ENCODE measurements around the gene IER5.
A peak's percentile ranks its signal among the peaks of the same experiment; 100 is the strongest.

IER5 gene

GRCh38 chr1:181083842-181084605 is 4.5 kb upstream of the IER5 start:
- H3K27ac ChIP-seq: no peak overlapping the region
- TF ChIP-seq CTCF (IDR thresholded peaks at IDR 0.05): peak; percentile 48 to 64
- H3K27me3 ChIP-seq: no peaks in the 10 kb centered on the region
- no peaks in the 10 kb centered on the region for H3K36me3 ChIP-seq
- peak; percentile 40 to 74 for DNase-seq
- intact Hi-C loops (cut with DNase I; ENCODE audit: low total_unique reads): no loop called here
- no peak overlapping the region for H3K4me3 ChIP-seq
- H3K4me1 ChIP-seq: peaks cover 0 to 6% (median 3%) of the 10 kb centered on the region in 4 donors
- no peaks in the 10 kb centered on the region for H3K9me3 ChIP-seq

DNA sequence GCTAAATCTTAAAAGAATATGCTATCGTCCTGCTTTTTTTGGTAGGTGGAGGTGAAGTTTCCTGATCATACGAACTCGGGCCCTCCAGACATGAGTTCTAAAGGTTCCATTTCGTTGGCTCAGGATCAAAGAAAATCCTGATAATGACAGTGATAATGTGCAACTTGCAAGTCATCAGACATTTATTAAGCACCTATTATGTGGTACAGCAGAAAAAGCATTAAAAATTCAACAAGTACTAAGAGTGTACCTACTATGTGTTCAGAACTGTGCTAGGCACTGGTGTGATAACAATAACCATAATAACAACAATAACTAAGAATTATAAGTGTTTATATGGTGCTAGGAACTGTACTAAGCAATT is 3.9 kb upstream of the IER5 start:
- no peak for TF ChIP-seq CTCF (IDR thresholded peaks at IDR 0.05)
- H3K4me1 ChIP-seq: peaks cover 0 to 6% (median 3%) of the 10 kb centered on the region in 4 donors
- H3K27me3 ChIP-seq: no peaks in the 10 kb centered on the region
- H3K9me3 ChIP-seq: no peaks in the 10 kb centered on the region
- H3K4me3 ChIP-seq: no peak overlapping the region
- DNase-seq: no peak
- intact Hi-C loops (cut with DNase I; ENCODE audit: low total_unique reads): no loop called here
- no peaks in the 10 kb centered on the region for H3K36me3 ChIP-seq
- no peak overlapping the region for H3K27ac ChIP-seq

DNA sequence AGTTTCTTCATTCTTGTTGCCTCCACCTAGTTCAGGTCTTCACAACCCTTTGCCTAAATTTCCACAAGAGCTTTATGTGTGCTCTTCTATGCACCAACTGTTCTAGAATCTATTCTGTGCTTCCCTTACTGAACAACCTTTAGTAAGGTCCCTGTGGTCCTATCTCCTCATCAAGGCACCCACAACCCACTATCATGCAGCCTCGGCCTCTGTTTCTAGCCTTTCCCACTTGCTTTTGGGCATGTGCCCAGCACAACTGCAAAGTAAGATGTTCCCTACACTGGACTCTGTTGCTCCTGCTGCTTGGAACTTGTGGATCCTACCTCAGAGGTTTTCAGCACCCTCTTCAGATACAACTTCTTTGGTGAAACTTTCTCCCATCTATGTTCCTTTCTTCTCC is 2.4 kb upstream of the IER5 start:
- Histone ChIP-seq H3K27me3 (no peaks in the 10 kb centered on the region), H3K4me3 (no peak overlapping the region), H3K4me1 (peaks cover 0 to 17% (median 7%) of the 10 kb centered on the region in 4 donors), H3K9me3 (no peaks in the 10 kb centered on the region), H3K27ac (no peak overlapping the region), H3K36me3 (no peaks in the 10 kb centered on the region)
- no peak for DNase-seq
- no peak for TF ChIP-seq CTCF (IDR thresholded peaks at IDR 0.05)
- intact Hi-C loops (cut with DNase I; ENCODE audit: low total_unique reads): loop anchor here (5.0 kb wide), 2 partner anchors 54 to 56 kb away; partner anchors contain the start of gene MR1

DNA sequence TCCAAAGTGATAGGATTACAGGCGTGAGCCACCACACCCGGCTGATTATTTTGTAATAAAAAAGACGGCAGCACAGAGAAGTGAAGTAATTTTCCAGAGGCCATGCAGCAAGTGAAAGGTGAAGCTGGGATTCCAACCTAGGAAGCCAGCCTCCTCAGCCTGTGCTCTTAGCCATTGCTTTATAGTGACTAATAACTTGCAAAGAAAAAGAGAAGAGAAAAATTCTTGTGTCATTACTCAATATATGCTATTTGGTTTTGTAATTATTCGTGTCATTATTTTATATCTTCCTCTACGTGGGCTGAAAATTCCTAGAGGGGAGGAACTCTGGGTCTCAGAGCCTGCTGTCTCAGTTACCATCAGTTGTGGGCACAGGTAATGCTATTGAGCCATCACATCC is 1.6 kb upstream of the IER5 start:
- no peaks in the 10 kb centered on the region for H3K9me3 ChIP-seq
- H3K4me3 ChIP-seq: no peak overlapping the region
- DNase-seq: no peak
- no peak for TF ChIP-seq CTCF (IDR thresholded peaks at IDR 0.05)
- H3K27me3 ChIP-seq: no peaks in the 10 kb centered on the region
- intact Hi-C loops (cut with DNase I; ENCODE audit: low total_unique reads): loop anchor here (5.0 kb wide), 2 partner anchors 55 kb away; partner anchors contain the start of gene MR1
- H3K36me3 ChIP-seq: no peaks in the 10 kb centered on the region
- peaks cover 0 to 26% (median 11%) of the 10 kb centered on the region in 4 donors for H3K4me1 ChIP-seq
- no peak overlapping the region for H3K27ac ChIP-seq

DNA sequence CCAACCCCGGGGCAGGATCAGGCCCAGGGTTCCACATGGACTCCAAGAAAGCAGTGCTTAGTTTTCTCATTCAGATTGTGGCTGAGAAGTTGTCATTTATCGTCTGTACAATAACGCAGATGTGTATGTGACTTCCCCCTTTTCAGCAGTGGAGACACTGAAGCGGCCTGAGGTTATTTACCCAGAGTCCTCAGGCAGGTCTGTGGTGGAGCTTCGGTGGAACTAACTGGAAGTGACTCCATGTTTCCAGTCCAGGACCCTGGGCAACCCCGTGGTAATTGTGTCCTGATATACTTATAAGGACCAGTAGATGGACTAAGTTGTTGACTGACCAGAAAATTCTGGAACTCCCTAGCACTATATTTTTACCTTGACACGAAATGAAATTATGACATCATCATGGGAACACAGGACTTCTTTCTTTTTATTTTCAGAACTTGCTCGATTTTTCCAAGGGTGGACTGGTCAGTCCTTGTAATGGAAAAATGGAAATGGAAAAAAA is 1.0 kb upstream of the IER5 start:
- Histone ChIP-seq H3K9me3 (no peaks in the 10 kb centered on the region), H3K4me1 (peaks cover 0 to 31% (median 14%) of the 10 kb centered on the region in 4 donors), H3K27ac (no peak overlapping the region), H3K27me3 (no peaks in the 10 kb centered on the region), H3K36me3 (no peaks in the 10 kb centered on the region), H3K4me3 (peak overlapping the region in 1 of 2 donors; percentile 90)
- intact Hi-C loops (cut with DNase I; ENCODE audit: low total_unique reads): loop anchor here (5.0 kb wide), 2 partner anchors 55 kb away; partner anchors contain the start of gene MR1
- no peak for TF ChIP-seq CTCF (IDR thresholded peaks at IDR 0.05)
- DNase-seq: no peak
